HK-2 (cell line): Measurements from ENCODE around the gene CREBBP.

Experiments used
- DNase-seq: peaks from one replicate; pipeline ENCODE4 v3.0.0-alpha.2; 2018; ENCODE audit not compliant: unreplicated experiment

The CREBBP gene

GRCh38 chr16:3767333-3767986 lies 113.1 kb downstream of the CREBBP start:
- no peak for DNase-seq

- no peak for DNase-seq
Measured at GRCh38 chr16:3766177-3766576, 114.3 kb downstream of the CREBBP start.

- no peak for DNase-seq
Measured at GRCh38 chr16:3764409-3764808, 116.1 kb downstream of the CREBBP start.

GRCh38 chr16:3762107-3762750 lies 118.3 kb downstream of the CREBBP start:
- no peak for DNase-seq

- no peak for DNase-seq
Measured at GRCh38 chr16:3761375-3762106, 119.0 kb downstream of the CREBBP start.

GRCh38 chr16:3760518-3760917 lies 120.0 kb downstream of the CREBBP start:
- DNase-seq = no peak

- DNase-seq = no peak
Measured at GRCh38 chr16:3759736-3760135, 120.8 kb downstream of the CREBBP start.

GRCh38 chr16:3756113-3756512 lies 124.4 kb downstream of the CREBBP start:
- no peak for DNase-seq

- no peak for DNase-seq
Measured at GRCh38 chr16:3755249-3755648, 125.3 kb downstream of the CREBBP start.

GRCh38 chr16:3754772-3755171 lies 125.7 kb downstream of the CREBBP start:
- DNase-seq = no peak

GRCh38 chr16:3754081-3754703 lies 126.3 kb downstream of the CREBBP start:
- no peak for DNase-seq

- no peak for DNase-seq
Measured at GRCh38 chr16:3752984-3753383, 127.5 kb downstream of the CREBBP start.

- no peak for DNase-seq
Measured at GRCh38 chr16:3751878-3752277, 128.6 kb downstream of the CREBBP start.

GRCh38 chr16:3748307-3748706 lies 132.2 kb downstream of the CREBBP start:
- DNase-seq = no peak

- no peak for DNase-seq
Measured at GRCh38 chr16:3745751-3746355, 134.7 kb downstream of the CREBBP start.

GRCh38 chr16:3744018-3744417 lies 136.5 kb downstream of the CREBBP start:
- DNase-seq = no peak

- DNase-seq = no peak
Measured at GRCh38 chr16:3740934-3741333, 139.6 kb downstream of the CREBBP start.

GRCh38 chr16:3740186-3740585 lies 140.3 kb downstream of the CREBBP start:
- DNase-seq = no peak

- DNase-seq = no peak
Measured at GRCh38 chr16:3739636-3740035, 140.9 kb downstream of the CREBBP start.

- DNase-seq = no peak
Measured at GRCh38 chr16:3738541-3738940, 142.0 kb downstream of the CREBBP start.

- DNase-seq = no peak
Measured at GRCh38 chr16:3738128-3738527, 142.4 kb downstream of the CREBBP start.

- no peak for DNase-seq
Measured at GRCh38 chr16:3737181-3737580, 143.3 kb downstream of the CREBBP start.
